CD4-positive, alpha-beta T cell treated with Interleukin-6 at 100 ng/mL for 8 hours (primary cell): ENCODE results near the gene CDT1.
"Not testable (repeated sequence)": the region's sequence is repeated elsewhere in the genome, so short reads cannot be mapped to it uniquely, and the experiment has no call there.

Experiments
- DNase-seq: peaks from one replicate; pipeline ENCODE4 v3.0.0-alpha.2; 2020; ENCODE audit warnings: mixed read lengths, low spot score

CDT1 gene

GRCh38 chr16:88769617-88770460, 33.8 kb upstream of the CDT1 start:
- DNase-seq: no peak

GRCh38 chr16:88770461-88771293, 32.9 kb upstream of the CDT1 start:
- DNase-seq: no peak

GRCh38 chr16:88771294-88771772, 32.3 kb upstream of the CDT1 start:
- no peak for DNase-seq

GRCh38 chr16:88771781-88772180, 31.8 kb upstream of the CDT1 start:
- not testable (repeated sequence) for DNase-seq

GRCh38 chr16:88772871-88773811, 30.4 kb upstream of the CDT1 start:
- no peak for DNase-seq

GRCh38 chr16:88773812-88774291, 29.7 kb upstream of the CDT1 start:
- DNase-seq: no peak

GRCh38 chr16:88774544-88775393, 28.8 kb upstream of the CDT1 start:
- no peak for DNase-seq

GRCh38 chr16:88775825-88776224, 27.8 kb upstream of the CDT1 start:
- no peak for DNase-seq

GRCh38 chr16:88777471-88778270, 25.9 kb upstream of the CDT1 start:
- no peak for DNase-seq

GRCh38 chr16:88778271-88778525, 25.4 kb upstream of the CDT1 start:
- DNase-seq: no peak

GRCh38 chr16:88778541-88779065, 25.0 kb upstream of the CDT1 start:
- no peak for DNase-seq

GRCh38 chr16:88779406-88780141, 24.0 kb upstream of the CDT1 start:
- no peak for DNase-seq

GRCh38 chr16:88780142-88781062, 23.2 kb upstream of the CDT1 start:
- no peak for DNase-seq

GRCh38 chr16:88781140-88782077, 22.2 kb upstream of the CDT1 start:
- peak; percentile 69 for DNase-seq

- peak; percentile 45 for DNase-seq
Observed at GRCh38 chr16:88782454-88783390, 20.9 kb upstream of the CDT1 start.
